HG03469 (cell line): ENCODE measurements around the gene UGT1A4.

ENCODE experiments used
- ATAC-seq: cut with Tn5 transposase; IDR thresholded peaks from one replicate; pipeline ENCODE4 v1.9.1; 2021; ENCODE audit warnings: mild to moderate bottlenecking, moderate library complexity, moderate number of reproducible peaks; ENCODE audit not compliant: unreplicated experiment

UGT1A4 gene

DNA sequence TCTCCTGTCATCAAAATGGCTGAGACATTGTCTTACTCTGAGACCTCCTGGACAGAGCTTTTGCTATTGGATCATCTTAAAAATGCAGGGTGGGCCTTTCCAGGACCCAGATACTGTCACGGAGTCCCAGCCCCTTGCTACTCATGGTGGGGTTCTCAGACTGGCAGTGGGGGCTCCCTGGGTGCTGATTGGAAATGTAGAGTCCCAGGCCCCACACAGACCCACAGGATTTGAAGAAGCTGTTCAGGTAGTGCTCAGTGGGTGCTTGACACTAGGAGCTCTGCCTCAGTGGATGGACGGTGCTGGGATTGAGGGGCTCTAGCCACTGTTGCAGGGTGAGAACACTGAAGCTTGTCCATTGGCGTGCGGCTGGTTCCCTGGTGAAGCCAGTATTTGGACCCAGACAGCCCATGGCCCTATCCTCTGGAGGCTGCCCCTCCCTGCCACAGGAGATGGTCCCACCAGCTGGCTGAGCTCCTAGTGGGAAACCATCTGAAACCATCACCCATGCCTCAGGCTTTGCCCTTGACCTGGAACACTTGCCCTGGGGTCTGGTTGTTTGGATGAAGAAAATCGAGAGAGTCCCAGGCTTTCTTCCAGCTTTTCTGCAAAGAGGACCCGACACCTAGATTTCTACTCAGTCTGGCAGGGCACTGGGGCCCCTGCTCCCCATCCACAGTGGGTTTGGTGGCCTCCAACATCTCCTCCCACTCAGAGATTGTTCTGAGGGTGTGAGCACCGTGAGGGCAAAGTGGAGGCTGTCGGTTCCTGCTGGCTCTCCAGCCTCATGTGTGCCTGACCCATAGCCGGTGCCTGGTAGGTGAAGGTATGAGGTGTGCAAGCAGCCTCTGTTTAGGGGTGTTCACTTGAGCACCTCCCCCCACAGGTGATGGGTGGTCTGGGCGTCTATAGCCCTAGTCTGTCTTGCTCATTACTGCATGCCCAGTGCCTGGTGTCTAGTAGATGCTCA lies 89.7 kb downstream of the UGT1A4 start:
- no peak for ATAC-seq

DNA sequence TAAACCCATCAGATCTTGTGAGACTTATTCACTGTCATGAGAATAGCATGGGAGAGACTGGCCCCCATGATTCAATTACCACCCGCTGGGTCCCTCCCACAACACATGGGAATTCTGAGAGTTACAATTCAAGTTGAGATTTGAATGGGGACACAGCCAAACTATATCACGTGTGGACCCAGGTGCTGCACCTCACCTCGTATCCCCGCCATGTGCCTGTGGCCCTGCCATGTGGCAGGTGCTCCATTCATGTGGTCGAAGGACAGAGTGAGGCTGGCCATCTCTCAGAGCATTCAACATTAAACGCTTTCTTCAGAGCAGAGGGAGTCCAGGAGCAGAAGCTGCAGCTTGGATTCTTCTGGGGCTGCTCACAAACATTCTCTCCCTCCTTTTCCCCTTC lies 91.8 kb downstream of the UGT1A4 start:
- ATAC-seq, result no peak

GRCh38 chr2:233811087-233811486 lies 92.6 kb downstream of the UGT1A4 start:
- no peak for ATAC-seq

- ATAC-seq, result no peak
Measured at GRCh38 chr2:233811732-233812131, 93.2 kb downstream of the UGT1A4 start.

- ATAC-seq, result no peak
Measured at GRCh38 chr2:233813236-233814055, 94.9 kb downstream of the UGT1A4 start.

GRCh38 chr2:233814056-233814835 lies 95.7 kb downstream of the UGT1A4 start:
- ATAC-seq, result no peak

GRCh38 chr2:233815861-233816260 lies 97.3 kb downstream of the UGT1A4 start:
- no peak for ATAC-seq

GRCh38 chr2:233816334-233816733 lies 97.8 kb downstream of the UGT1A4 start:
- no peak for ATAC-seq

GRCh38 chr2:233816771-233817170 lies 98.2 kb downstream of the UGT1A4 start:
- ATAC-seq, result no peak

GRCh38 chr2:233817361-233817911 lies 98.9 kb downstream of the UGT1A4 start:
- no peak for ATAC-seq

GRCh38 chr2:233817995-233818638 lies 99.6 kb downstream of the UGT1A4 start:
- ATAC-seq, result no peak

DNA sequence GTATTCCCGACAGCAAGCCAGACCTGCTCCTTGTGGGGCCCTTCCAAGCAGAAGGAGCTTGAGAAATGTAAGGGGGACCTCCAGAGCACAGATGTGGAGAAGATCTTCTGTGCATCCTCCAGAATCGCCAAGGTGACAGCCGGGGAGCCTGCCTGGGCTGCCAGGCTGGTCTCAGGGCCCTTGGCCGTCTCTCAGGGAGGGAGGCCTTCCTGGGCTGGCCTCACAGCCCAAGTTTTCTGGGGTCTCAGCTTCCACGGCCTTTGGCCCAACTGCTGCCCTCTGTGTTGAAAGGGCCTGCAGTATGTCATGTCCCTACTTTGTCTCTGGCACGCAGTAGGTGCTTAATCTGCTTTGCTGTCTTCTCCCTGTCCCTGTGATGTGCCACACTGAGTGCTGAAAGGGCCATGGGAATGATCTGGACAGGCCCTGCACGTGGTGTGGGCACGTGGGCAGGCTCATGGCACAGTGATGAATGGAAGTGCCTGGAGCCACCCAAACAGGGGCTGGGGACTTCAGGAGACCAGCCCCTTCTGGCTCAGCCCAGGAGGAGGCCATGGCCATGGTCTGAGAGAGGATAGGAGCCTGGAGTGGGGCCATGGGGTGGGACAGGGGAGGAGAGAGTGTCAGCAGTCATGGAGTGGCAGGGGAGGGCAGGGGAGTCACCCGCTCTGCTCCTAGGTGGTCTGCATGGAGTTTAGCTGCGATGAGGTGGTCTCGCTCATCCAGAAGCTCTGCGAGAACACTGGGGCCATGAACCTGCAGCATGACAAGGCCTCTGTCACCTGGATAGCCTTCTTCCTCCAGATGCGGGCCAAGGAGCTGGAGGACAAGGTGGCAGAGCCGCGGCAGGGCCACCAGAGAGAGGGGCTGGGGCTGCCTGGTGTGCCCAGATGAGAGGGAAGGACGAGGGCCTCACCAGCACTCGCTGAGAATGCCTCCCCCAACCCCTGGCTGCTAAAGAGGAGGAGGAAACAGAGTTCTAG lies 100.4 kb downstream of the UGT1A4 start:
- ATAC-seq, result no peak

- ATAC-seq, result no peak
Measured at GRCh38 chr2:233819884-233820773, 101.6 kb downstream of the UGT1A4 start.

GRCh38 chr2:233820774-233821105 lies 102.2 kb downstream of the UGT1A4 start:
- no peak for ATAC-seq

- no peak for ATAC-seq
Measured at GRCh38 chr2:233821196-233821595, 102.7 kb downstream of the UGT1A4 start.

GRCh38 chr2:233821709-233822100 lies 103.2 kb downstream of the UGT1A4 start:
- no peak for ATAC-seq

GRCh38 chr2:233822101-233822771 lies 103.7 kb downstream of the UGT1A4 start:
- ATAC-seq, result no peak
